ENCODE measurements around the gene TNS3. TPM values are rescaled to one million over a fixed set of nuclear protein-coding genes. Genes with fewer than 3 reads are reported as not detected.

Gene TNS3
- total RNA-seq, 1 donor from 2014 or later, result 89.8 TPM

- no peak for DNase-seq (ENCODE audit: low spot score in 2 of 2)
- intact Hi-C loops (cut with DNase I), result no loop called here
- Histone ChIP-seq H3K9me3 (no peaks in the 10 kb centered on the region), H3K4me3 (no peak overlapping the region), H3K36me3 (peaks cover 0 to 4% of the 10 kb centered on the region in 2 donors), H3K27me3 (no peaks in the 10 kb centered on the region), H3K27ac (no peak overlapping the region), H3K4me1 (no peaks in the 10 kb centered on the region)
- TF ChIP-seq CTCF (IDR thresholded peaks at IDR 0.05), result no peak
Measured at GRCh38 chr7:47354071-47354470, 227.8 kb downstream of the TNS3 start.

GRCh38 chr7:47352394-47352968 lies 229.4 kb downstream of the TNS3 start:
- H3K36me3 ChIP-seq, result peaks cover under 1 to 4% of the 10 kb centered on the region in 2 donors
- no peak overlapping the region for H3K4me3 ChIP-seq
- H3K27ac ChIP-seq, result no peak overlapping the region
- intact Hi-C loops (cut with DNase I), result no loop called here
- H3K4me1 ChIP-seq, result no peaks in the 10 kb centered on the region
- no peak for TF ChIP-seq CTCF (IDR thresholded peaks at IDR 0.05)
- DNase-seq (ENCODE audit: low spot score in 2 of 2), result no peak
- no peaks in the 10 kb centered on the region for H3K9me3 ChIP-seq
- no peaks in the 10 kb centered on the region for H3K27me3 ChIP-seq

GRCh38 chr7:47351233-47352154 lies 230.4 kb downstream of the TNS3 start:
- Histone ChIP-seq H3K36me3 (peaks cover 4 to 5% of the 10 kb centered on the region in 2 donors), H3K27ac (no peak overlapping the region), H3K9me3 (no peaks in the 10 kb centered on the region), H3K4me3 (no peak overlapping the region), H3K27me3 (no peaks in the 10 kb centered on the region), H3K4me1 (no peaks in the 10 kb centered on the region)
- intact Hi-C loops (cut with DNase I), result no loop called here
- TF ChIP-seq CTCF (IDR thresholded peaks at IDR 0.05), result no peak
- DNase-seq (ENCODE audit: low spot score in 2 of 2), result no peak

GRCh38 chr7:47350425-47350824 lies 231.5 kb downstream of the TNS3 start:
- Histone ChIP-seq H3K27ac (no peak overlapping the region), H3K4me3 (no peak overlapping the region), H3K9me3 (no peaks in the 10 kb centered on the region), H3K27me3 (no peaks in the 10 kb centered on the region), H3K4me1 (no peaks in the 10 kb centered on the region), H3K36me3 (peaks cover 4 to 5% of the 10 kb centered on the region in 2 donors)
- intact Hi-C loops (cut with DNase I), result no loop called here
- no peak for DNase-seq (ENCODE audit: low spot score in 2 of 2)
- TF ChIP-seq CTCF (IDR thresholded peaks at IDR 0.05), result no peak

GRCh38 chr7:47349401-47349800 lies 232.5 kb downstream of the TNS3 start:
- Histone ChIP-seq H3K4me3 (no peak overlapping the region), H3K4me1 (no peaks in the 10 kb centered on the region), H3K9me3 (no peaks in the 10 kb centered on the region), H3K27me3 (no peaks in the 10 kb centered on the region), H3K27ac (no peak overlapping the region), H3K36me3 (peaks cover 5 to 6% of the 10 kb centered on the region in 2 donors)
- intact Hi-C loops (cut with DNase I), result no loop called here
- no peak for DNase-seq (ENCODE audit: low spot score in 2 of 2)
- TF ChIP-seq CTCF (IDR thresholded peaks at IDR 0.05), result no peak

All from ascending aorta (tissue), 2 donors.